Neural progenitor cell (in vitro differentiated cells): ENCODE results near the gene RAPH1. TPM values are rescaled to one million over a fixed set of nuclear protein-coding genes. Genes with fewer than 3 reads are reported as not detected.
"Not testable (repeated sequence)": the region's sequence is repeated elsewhere in the genome, so short reads cannot be mapped to it uniquely, and the experiment has no call there.

Experiments
- DNase-seq: peaks from one replicate; pipeline ENCODE4 v3.0.0-alpha.2; 2016; ENCODE audit warnings: low spot score
- H2AFZ ChIP-seq: fragments of 200-600 bp; sonication (generic); replicated peaks from 2 replicates; pipeline ENCODE4 v1.6.1; 2016; ENCODE audit warnings: antibody characterized with exemption
- H3F3A ChIP-seq: fragments of 200-600 bp; sonication (generic); 2 replicates; pipeline ENCODE4 v1.6.1; 2016; ENCODE audit warnings: antibody characterized with exemption, low read depth
- H3K27ac ChIP-seq: fragments of 200-600 bp; sonication (generic); 2 replicates; pipeline ENCODE4 v1.5.1; 2016; ENCODE audit warnings: mild to moderate bottlenecking
- H3K27me3 ChIP-seq: fragments of 200-600 bp; sonication (generic); 2 replicates; pipeline ENCODE4 v1.6.1; 2016; ENCODE audit warnings: mild to moderate bottlenecking, moderate library complexity
- H3K36me3 ChIP-seq: fragments of 200-600 bp; sonication (generic); 2 replicates; pipeline ENCODE4 v1.5.1; 2016
- H3K4me1 ChIP-seq: fragments of 200-600 bp; sonication (generic); 2 replicates; pipeline ENCODE4 v1.6.1; 2016; ENCODE audit warnings: mixed run types
- H3K4me2 ChIP-seq: fragments of 200-600 bp; sonication (generic); 2 replicates; pipeline ENCODE4 v1.6.1; 2016
- H3K4me3 ChIP-seq: fragments of 200-600 bp; sonication (generic); 2 replicates; pipeline ENCODE4 v1.5.1; 2016
- H3K79me2 ChIP-seq: fragments of 200-600 bp; sonication (generic); 2 replicates; pipeline ENCODE4 v1.6.1; 2016; ENCODE audit warnings: low read depth
- H3K9ac ChIP-seq: fragments of 200-600 bp; sonication (generic); 2 replicates; pipeline ENCODE4 v1.6.1; 2016
- H3K9me3 ChIP-seq: fragments of 200-600 bp; sonication (generic); 2 replicates; pipeline ENCODE4 v1.5.1; 2016; ENCODE audit warnings: low read depth
- H4K20me1 ChIP-seq: fragments of 200-600 bp; sonication (generic); 2 replicates; pipeline ENCODE4 v1.6.1; 2016; ENCODE audit warnings: low read depth
- H3K27ac Mint-ChIP-seq: 3 replicates; pipeline ENCODE4 v1.8.0; 2021; ENCODE audit warnings: mixed read lengths
- H3K27me3 Mint-ChIP-seq: 2 replicates; pipeline ENCODE4 v1.8.0; 2022; ENCODE audit warnings: low read depth, mild to moderate bottlenecking, inconsistent platforms, moderate library complexity, mixed read lengths; ENCODE audit not compliant: insufficient read depth
- H3K36me3 Mint-ChIP-seq: 3 replicates; pipeline ENCODE4 v1.8.0; 2021; ENCODE audit warnings: mixed read lengths
- H3K4me1 Mint-ChIP-seq: 3 replicates; pipeline ENCODE4 v1.8.0; 2021; ENCODE audit warnings: mixed read lengths
- H3K4me3 Mint-ChIP-seq: 3 replicates; pipeline ENCODE4 v1.8.0; 2021; ENCODE audit warnings: mild to moderate bottlenecking, moderate library complexity, mixed read lengths
- H3K9me3 Mint-ChIP-seq: 3 replicates; pipeline ENCODE4 v1.8.0; 2020; ENCODE audit warnings: mixed read lengths
- CTCF ChIP-seq: fragments of 200-600 bp; sonication (generic); IDR thresholded peaks from 2 replicates; pipeline ENCODE4 v1.5.1; 2017; ENCODE audit warnings: antibody characterized with exemption, mild to moderate bottlenecking
- EZH2 ChIP-seq: fragments of 200-600 bp; sonication (generic); IDR thresholded peaks from 2 replicates; pipeline ENCODE4 v1.6.1; 2017; ENCODE audit warnings: antibody characterized with exemption, mild to moderate bottlenecking, moderate library complexity
- EZH2phosphoT487 ChIP-seq: fragments of 200-600 bp; sonication (generic); IDR thresholded peaks from 2 replicates; pipeline ENCODE4 v1.6.1; 2017; ENCODE audit warnings: antibody characterized with exemption
- total RNA-seq: library from RNA; depleted of rRNA; stranded (reverse); fragments of >200 nt; gene quantifications from 2 replicates; pipeline ENCODE4 v1.2.3, GENCODE V29; 2015; ENCODE audit warnings: low replicate concordance

RAPH1 gene
- total RNA-seq, 1 donor from 2014 or later, result 11.2 TPM

DNA sequence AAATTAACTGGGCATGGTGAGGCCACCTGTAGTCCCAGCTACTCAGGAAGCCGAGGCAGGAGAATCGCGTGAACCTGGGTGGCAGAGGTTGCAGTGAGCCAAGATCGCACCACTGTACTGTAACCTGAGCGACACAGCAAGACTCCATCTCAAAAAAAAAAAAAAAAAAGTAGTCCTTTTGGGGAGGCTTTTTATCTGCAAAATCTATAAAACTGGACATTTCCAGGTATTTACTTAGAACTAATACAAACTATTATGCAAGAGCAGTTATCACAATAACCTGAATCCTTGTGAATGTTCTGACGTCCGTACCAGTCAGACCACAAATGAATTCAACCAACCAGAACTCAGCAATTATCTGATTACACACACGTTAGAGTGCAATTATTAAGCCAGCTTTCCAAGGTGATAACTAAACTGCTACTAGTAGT lies 8.8 kb upstream of the RAPH1 start:
- no peaks in the 10 kb centered on the region for H3F3A ChIP-seq
- H3K79me2 ChIP-seq, result no peaks in the 10 kb centered on the region
- Mint-ChIP-seq H3K27me3 (no peaks in the 10 kb centered on the region), H3K4me1 (no peaks in the 10 kb centered on the region), H3K27ac (no peak overlapping the region), H3K36me3 (no peaks in the 10 kb centered on the region), H3K9me3 (peaks cover 3% of the 10 kb centered on the region), H3K4me3 (no peak overlapping the region)
- no peaks in the 10 kb centered on the region for H3K4me1 ChIP-seq
- H3K4me2 ChIP-seq, result no peak overlapping the region
- DNase-seq, result no peak
- H3K36me3 ChIP-seq, result no peaks in the 10 kb centered on the region
- no peaks in the 10 kb centered on the region for H4K20me1 ChIP-seq
- H3K9me3 ChIP-seq, result no peaks in the 10 kb centered on the region
- H3K9ac ChIP-seq, result no peak overlapping the region
- H3K27me3 ChIP-seq, result no peaks in the 10 kb centered on the region
- H3K4me3 ChIP-seq, result no peak overlapping the region
- H2AFZ ChIP-seq, result no peak overlapping the region
- TF ChIP-seq EZH2, result no peak
- TF ChIP-seq EZH2phosphoT487, result no peak
- TF ChIP-seq CTCF, result no peak
- H3K27ac ChIP-seq, result no peak overlapping the region

- H3K9me3 Mint-ChIP-seq, result peaks cover 15% of the 10 kb centered on the region
- H3F3A ChIP-seq, result peaks cover 11% of the 10 kb centered on the region
- not testable (repeated sequence) for H3K4me3 ChIP-seq, H3K4me3 Mint-ChIP-seq, H3K9ac ChIP-seq, H3K4me1 Mint-ChIP-seq, H3K4me2 ChIP-seq, H3K4me1 ChIP-seq, H3K79me2 ChIP-seq, H4K20me1 ChIP-seq, H3K36me3 Mint-ChIP-seq, H3K9me3 ChIP-seq, H3K36me3 ChIP-seq, H3K27ac ChIP-seq, H3K27me3 ChIP-seq, H3K27me3 Mint-ChIP-seq, DNase-seq, H2AFZ ChIP-seq, H3K27ac Mint-ChIP-seq
These were observed 5.5 kb upstream of the RAPH1 start for GRCh38 chr2:203540598-203540997.

- H3K27ac ChIP-seq, H3K4me2 ChIP-seq, H3K36me3 ChIP-seq, DNase-seq, H2AFZ ChIP-seq, H3K4me3 ChIP-seq, H3K4me1 ChIP-seq, H3K36me3 Mint-ChIP-seq, H4K20me1 ChIP-seq, H3K27me3 ChIP-seq, H3K9ac ChIP-seq, H3K79me2 ChIP-seq, H3K9me3 ChIP-seq, H3K27me3 Mint-ChIP-seq, H3K4me3 Mint-ChIP-seq, H3K27ac Mint-ChIP-seq: not testable (repeated sequence)
- Mint-ChIP-seq H3K4me1 (peaks cover 14% of the 10 kb centered on the region), H3K9me3 (peaks cover 15% of the 10 kb centered on the region)
- H3F3A ChIP-seq, result peaks cover 29% of the 10 kb centered on the region
These were observed 3.1 kb upstream of the RAPH1 start for GRCh38 chr2:203538237-203538636.

- not testable (repeated sequence) for H2AFZ ChIP-seq, H3K27me3 Mint-ChIP-seq, H3K27me3 ChIP-seq, H3K27ac Mint-ChIP-seq, H3K4me2 ChIP-seq, DNase-seq, H3K9ac ChIP-seq, H3K9me3 ChIP-seq, H3K36me3 Mint-ChIP-seq, H3K36me3 ChIP-seq, H3K4me3 ChIP-seq, H3K27ac ChIP-seq
- H3K4me1 ChIP-seq, result peaks cover 16% of the 10 kb centered on the region
- H3K4me3 Mint-ChIP-seq, result peak overlapping the region; percentile 95
- peaks cover 19% of the 10 kb centered on the region for H4K20me1 ChIP-seq
- H3K9me3 Mint-ChIP-seq, result peaks cover 15% of the 10 kb centered on the region
- peaks cover 27% of the 10 kb centered on the region for H3K79me2 ChIP-seq
- H3K4me1 Mint-ChIP-seq, result peaks cover 26% of the 10 kb centered on the region
- peaks cover 29% of the 10 kb centered on the region for H3F3A ChIP-seq
These were observed 1.5 kb upstream of the RAPH1 start for GRCh38 chr2:203536586-203536951.

DNA sequence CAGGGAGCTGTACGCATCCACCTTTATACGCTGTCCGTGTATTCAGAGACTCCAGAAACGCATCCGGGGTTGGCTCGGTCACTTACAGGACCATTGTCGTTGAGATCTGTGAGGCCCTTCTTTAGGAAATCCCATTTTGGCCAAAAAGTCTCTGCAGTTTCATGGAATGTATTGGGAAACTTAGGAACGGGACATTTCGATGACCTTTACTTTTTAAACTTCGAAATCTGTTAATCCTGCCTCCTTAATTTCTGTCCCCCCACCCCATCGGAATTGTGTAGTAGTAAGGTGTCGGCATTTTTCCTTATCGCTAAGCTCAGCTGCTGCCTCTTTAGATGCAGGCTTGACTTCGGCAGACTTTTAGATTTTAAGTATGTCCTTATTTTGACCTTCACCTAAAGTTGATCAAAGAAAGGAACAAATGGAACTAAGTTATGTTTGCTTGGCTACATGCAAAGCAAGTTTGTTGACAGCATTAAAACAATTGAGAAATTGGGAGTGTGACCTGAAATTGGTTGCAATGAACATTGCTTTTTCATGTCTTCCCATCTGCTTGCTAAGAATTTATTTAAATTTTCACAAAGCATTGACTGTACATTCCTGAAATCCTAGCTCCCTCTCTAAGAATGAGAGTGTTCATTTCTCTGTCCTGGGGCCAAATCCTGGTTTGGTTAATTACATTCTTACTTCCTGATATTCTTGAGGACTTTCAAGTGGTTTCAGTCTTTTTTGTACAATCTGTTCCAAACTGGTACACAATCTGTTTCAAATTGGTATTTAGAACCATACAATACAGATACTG lies 884 bp upstream of the RAPH1 start:
- Mint-ChIP-seq H3K9me3 (peaks cover 15% of the 10 kb centered on the region), H3K4me3 (peak overlapping the region; percentile 95), H3K4me1 (peaks cover 26% of the 10 kb centered on the region), H3K27ac (peak overlapping the region; percentile 90), H3K36me3 (peaks cover 2% of the 10 kb centered on the region), H3K27me3 (peaks cover 5% of the 10 kb centered on the region)
- Histone ChIP-seq H3K36me3 (no peaks in the 10 kb centered on the region), H3K27me3 (no peaks in the 10 kb centered on the region), H3K4me3 (peak overlapping the region; percentile 72), H3K27ac (peak overlapping the region; percentile 89), H3K4me2 (peak overlapping the region; percentile 91), H3F3A (peaks cover 29% of the 10 kb centered on the region), H3K9me3 (no peaks in the 10 kb centered on the region), H4K20me1 (peaks cover 22% of the 10 kb centered on the region), H3K79me2 (peaks cover 32% of the 10 kb centered on the region), H3K4me1 (peaks cover 16% of the 10 kb centered on the region), H2AFZ (peak overlapping the region; percentile 99), H3K9ac (peak overlapping the region; percentile 69)
- no peak for DNase-seq
- TF ChIP-seq EZH2phosphoT487 (no peak), EZH2 (peak; percentile 2), CTCF (no peak)
